GM18951 (cell line): ENCODE data around the gene NT5M.
A peak's percentile ranks its signal among the peaks of the same experiment; 100 is the strongest.
"Not testable (repeated sequence)": the region's sequence is repeated elsewhere in the genome, so short reads cannot be mapped to it uniquely, and the experiment has no call there.

Experiments
- POLR2A ChIP-seq: IDR thresholded peaks from 4 replicates; pipeline ENCODE4 v1.6.1; 2011; ENCODE audit warnings: mild to moderate bottlenecking; ENCODE audit not compliant: insufficient read length, insufficient read depth; ENCODE audit errors: extremely low read depth
- in situ Hi-C: fragments of 300-500 bp; cut with MboI; formaldehyde crosslinking; loops from one replicate; pipeline ENCODE4 v1.12.0; 2022; ENCODE audit warnings: low sequenced_read_pairs, mixed read lengths, inconsistent platforms; ENCODE audit not compliant: unreplicated experiment

NT5M gene

DNA sequence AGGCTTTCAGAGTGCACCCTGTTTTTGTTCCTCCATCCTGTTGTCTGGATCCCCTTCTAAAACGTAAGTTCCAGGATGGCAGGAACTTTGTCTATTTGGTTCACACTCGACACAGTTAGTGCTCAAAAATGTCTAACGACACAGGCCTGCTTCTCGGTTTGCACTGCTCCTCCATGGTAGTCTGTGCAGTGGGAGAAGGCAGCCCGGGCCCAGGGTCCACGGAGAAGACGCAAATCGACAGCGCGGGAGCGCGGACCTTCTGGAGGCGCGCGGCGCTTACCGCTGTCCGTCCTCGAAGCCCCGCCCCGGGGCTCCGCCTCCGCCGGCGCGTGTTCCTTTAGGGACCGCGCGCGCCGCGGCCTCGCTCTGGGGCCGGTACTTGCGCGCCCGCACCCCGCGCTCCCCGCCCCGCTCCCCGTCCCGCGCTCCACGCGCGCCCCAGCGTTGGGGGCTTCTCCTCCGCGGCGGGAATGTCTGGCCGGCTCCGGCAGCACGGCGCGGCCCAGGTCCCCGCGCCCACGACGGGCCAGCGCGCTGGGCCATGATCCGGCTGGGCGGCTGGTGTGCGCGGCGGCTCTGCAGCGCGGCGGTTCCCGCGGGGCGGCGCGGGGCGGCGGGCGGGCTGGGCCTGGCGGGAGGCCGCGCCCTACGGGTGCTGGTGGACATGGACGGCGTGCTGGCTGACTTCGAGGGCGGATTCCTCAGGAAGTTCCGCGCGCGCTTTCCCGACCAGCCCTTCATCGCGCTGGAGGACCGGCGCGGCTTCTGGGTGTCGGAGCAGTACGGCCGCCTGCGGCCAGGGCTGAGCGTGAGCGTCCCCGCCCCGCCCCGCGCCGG lies at the start of gene NT5M:
Gene NT5M, plus strand, starts transcription at position 364 of the 837 bp plus-strand sequence. Its CDS starts 178 bp downstream, at position 542.
- TF ChIP-seq POLR2A: peak; percentile 77
- in situ Hi-C loops: no loop called here

DNA sequence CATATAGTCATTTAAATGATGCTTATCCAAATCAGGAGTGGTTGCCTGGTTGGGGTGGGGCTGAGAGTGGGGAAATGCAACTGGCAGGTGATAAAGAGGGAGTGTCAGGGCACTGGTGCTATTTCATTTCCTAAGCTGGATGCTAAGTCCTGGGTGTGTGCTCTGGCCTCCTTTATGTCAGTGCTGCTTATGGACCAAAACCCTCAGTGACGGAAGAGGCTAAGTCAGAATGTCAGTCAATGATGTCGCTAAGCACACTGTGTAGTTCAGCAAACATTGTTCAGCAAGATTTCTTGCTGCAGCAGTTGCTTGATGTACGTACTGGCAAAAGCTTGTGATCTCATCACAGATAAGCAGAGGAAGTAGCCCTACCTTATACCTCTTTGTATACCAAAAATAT lies 49.8 kb upstream of the NT5M start:
- in situ Hi-C loops: no loop called here

DNA sequence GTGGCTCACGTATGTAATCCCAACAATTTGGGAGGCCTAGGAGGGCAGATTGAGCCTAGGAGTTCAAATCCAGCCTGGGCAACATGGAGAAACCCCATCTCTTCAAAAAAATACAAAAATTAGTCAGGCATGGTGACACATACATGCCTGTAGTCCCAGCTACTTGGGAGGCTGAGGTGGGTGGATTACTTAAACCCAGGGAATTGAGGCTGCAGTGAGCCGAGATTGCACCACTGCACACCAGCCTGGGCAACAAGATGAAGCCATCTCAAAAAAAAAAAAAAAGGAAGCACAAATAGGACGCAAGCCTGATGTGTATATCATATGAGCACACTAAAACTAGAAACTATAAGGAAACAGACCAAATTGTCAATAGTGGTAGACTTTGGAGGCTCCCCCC lies 49.1 kb upstream of the NT5M start:
- TF ChIP-seq POLR2A: no peak
- in situ Hi-C loops: no loop called here

More for the DNA sequence above, 49.8 kb upstream of the NT5M start:
- no peak for TF ChIP-seq POLR2A

DNA sequence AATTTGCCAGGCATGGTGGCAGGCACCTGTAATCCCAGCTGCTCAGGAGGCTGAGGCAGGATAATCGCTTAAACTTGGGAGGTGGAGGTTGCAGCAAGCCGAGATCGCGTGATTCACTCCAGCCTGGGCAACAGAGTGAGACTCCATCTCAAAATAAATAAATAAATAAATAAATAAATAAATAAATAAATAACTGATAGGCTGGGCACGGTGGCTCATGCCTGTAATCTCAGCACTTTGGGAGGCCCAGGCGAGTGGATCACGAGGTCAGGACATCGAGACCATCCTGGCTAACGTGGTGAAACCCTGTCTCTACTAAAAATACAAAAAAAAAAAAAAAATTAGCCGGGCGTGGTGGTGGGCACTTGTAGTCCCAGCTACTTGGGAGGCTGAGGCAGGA lies 47.5 kb upstream of the NT5M start:
- in situ Hi-C loops: not testable (repeated sequence)

DNA sequence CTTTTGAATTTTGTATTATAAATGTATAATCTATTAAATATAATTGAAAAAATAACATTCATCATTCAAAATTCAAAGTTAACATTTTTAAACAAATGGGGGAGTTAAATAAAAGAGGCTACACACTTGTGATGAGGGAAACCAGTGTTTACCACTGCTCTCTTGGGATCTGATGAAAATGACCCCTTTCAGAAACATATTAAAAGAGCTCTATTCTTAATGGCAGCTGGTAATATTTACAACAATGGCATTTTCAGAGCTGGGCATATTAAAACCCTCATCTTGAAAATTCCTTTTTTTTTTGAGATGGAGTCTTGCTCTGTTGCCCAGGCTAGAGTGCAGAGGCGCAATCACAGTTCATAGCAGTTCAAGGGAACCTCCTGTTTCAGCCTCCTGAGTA lies 46.9 kb upstream of the NT5M start:
- no peak for TF ChIP-seq POLR2A
- in situ Hi-C loops: no loop called here

DNA sequence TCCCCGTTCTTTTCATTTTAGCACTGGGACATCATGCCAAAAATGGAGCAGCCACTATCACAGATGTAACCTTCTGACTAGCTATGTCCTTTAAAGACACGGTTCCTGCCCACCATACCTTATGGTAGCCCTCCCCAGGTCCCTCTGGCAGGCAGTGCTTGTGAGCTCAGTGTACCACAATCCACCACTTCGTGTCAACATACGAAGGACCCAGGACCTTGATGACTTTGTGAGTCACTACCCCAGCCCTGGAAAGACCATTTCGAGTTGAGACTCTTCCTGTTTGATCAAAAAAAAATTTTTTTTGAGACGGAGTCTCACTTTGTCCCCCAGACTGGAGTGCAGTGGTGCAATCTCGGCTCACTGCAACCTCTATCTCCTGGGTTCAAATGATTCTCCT lies 45.2 kb upstream of the NT5M start:
- TF ChIP-seq POLR2A: no peak
- in situ Hi-C loops: no loop called here

DNA sequence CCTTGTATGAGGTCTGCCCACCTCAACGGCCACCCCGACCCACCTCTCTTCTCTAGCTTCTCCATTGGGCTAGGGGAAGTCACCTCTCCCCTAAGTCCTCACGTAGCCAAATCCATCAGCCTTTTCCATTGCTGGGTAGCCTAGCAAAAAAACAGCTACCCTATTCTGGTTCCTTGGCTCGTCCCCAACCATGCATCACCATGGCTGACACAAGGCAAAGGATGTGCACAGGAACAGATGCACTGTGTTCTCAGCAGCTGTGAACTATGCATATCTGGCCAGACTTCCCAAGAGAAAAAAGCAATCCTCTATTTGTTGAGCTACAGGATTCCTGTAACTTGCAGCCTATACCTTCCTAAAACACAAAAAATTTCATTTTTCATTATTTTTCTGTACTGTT lies 44.2 kb upstream of the NT5M start:
- in situ Hi-C loops: no loop called here

DNA sequence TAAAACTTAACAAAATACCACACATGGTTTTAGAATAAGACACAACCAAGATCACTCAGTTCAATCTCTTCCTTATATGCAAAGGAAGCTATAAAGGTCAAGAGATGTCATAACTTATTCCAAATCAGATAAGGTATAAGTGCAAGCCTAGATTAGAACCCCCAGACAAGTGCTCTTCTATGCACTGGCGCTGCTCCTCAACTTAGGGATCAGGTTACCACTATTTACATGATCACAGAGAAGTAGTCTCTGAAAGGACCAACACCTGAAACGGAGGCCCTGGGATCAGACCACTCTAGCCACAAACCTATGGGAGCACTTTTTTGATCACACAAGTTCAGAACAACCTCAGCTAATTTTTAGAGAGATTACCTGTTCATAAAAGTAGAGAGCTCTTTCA lies 38.7 kb upstream of the NT5M start:
- TF ChIP-seq POLR2A: no peak
- in situ Hi-C loops: no loop called here

More for the DNA sequence above, 44.2 kb upstream of the NT5M start:
- TF ChIP-seq POLR2A: no peak

DNA sequence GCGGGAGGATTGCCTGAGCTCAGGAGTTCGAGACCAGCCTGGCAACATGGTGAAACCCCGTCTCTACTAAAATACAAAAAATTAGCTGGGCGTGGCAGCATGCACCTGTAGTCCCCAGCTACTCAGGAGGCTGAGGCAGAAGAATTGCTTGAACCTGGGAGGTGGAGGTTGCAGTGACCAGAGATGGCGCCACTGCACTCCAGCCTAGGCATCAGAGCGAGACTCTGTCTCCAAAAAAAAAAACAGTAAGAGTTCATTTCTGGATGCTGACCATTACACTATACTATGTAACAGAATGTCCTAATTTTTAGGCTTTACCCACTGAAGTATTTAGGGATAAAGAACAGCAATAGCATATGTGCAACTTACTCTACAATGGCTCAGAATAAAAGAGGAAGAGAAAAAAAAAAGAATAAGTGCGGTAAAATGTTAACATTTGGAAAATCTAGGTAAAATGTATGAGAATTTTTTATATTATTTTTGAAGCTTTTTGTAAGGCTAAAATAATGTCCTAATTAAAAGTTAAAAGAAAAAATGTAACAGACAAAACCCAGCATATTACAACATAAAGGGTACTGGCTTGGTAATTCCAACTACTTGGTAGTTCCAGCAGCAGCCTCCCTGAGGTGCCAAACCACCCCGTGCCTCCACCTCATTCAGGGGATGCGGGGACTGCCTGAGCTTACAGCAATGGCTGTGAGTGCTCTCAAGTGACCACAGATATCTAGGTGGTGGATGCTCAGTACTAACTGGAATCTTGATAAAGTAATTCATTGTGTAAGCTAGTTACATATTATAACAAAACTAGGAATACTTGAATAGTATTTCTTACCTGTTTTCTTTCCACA lies 33.0 kb upstream of the NT5M start:
- in situ Hi-C loops: no loop called here
- TF ChIP-seq POLR2A: no peak

DNA sequence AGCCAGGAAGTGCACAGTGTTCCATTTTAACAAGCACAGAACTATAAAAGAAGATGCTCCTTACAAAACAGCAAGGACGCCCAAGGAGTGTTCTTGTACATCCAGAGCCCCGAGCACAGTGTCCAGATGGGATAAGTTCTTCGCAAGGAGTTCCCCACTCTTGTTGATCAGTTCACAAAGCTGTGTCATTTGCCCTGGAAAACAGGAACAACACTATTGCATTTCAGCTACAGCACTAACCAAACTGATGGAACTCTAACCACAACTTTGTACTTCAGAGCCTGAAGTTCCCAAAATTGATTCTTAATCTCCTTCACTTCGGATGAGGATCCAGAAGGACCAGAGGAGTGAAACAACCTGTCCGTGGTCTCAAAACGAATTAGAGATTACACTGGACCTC lies 27.2 kb upstream of the NT5M start:
- in situ Hi-C loops: no loop called here
- TF ChIP-seq POLR2A: no peak

DNA sequence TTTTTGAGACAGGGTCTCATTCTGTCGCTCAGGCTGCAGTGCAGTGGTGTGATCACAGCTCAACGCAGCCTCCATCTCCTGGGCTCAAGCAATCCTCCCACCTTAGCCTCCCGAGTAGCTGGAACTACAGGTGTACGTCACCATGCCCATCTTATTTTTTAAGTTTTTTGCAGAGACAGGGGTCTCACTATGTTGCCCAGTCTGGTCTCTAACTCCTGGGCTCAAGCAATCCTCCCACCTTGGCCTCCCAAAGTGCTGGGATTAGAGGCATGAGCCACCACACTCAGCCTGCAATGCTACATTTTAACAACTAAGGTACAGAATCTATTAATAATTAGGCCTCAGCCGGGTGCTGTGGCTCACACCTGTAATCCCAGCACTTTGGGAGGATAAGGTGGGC lies 25.7 kb upstream of the NT5M start:
- in situ Hi-C loops: not testable (repeated sequence)

DNA sequence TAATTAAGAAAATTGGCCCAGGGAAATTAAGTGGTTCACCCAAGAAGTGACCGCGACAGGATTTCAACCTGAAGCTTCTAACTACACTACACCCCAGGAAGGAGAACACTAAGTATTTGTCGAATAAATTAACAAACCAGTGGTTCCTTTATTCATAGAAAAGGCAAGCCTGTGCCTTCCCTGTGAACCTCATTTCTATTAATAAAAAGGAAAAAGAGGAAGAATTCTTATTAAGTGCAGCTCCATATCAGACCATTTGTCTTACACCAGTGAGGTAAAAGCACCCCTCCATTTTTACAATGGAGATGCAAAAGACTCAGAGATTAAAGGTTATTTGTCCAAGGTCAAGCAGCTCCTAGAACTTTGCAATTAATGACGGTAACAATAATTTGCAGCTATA lies 23.9 kb upstream of the NT5M start:
- TF ChIP-seq POLR2A: no peak
- in situ Hi-C loops: no loop called here

DNA sequence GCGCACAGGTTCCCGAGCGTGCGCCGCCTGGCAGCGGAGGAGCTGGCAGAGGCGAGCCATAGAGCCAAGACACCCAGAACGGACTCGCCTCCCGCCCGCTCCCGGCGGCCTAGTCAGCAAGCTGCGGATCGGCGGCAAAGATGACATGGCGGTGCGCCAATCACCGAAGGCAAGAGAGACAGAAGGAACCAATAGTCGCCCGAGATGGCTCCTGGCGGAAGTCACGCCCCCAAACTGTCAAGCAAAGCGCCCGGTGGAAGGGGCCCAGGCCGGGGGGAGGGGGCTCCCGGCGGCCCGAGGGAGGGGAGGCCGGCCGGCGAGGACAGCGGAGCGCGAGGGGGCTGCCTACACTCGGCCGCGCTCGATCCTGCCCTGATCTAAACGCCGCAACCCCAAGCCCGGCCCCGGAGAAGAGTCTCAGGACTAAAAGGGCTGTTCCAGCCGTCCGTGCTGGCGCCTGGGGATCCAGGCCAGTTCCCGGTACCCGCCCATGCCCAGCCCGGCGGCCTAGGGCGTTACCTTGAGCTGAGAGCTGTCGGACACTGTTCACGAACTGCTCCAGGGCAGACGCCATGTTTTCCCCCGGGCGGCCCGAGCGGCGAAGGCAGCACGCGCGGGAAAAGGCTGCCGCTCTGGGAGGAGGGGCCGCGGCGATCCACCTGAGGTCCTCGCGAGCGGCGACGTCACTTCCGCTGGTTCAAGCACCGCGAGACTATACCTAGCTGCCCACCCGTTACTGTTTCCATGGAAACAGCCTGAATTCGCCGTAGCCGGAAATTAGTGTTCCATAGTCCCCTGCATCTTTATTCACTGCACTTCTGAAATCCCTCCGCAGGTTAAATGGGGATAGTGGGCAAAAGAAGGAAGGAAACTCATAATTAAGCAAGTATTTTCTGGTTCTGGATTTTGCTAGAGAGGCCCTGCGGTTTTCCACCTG lies 22.3 kb upstream of the NT5M start, which contains the start of gene COPS3:
Gene COPS3, minus strand, starts transcription at position 634 of the 937 bp plus-strand sequence. Its CDS starts 60 bp downstream, at position 574.
- in situ Hi-C loops: no loop called here
- TF ChIP-seq POLR2A: peak; percentile 81
